Measurements from ENCODE around the gene SELENON.

Gene SELENON

GRCh38 chr1:25795946-25796810 lies 3.8 kb upstream of the SELENON start:
- DNase-seq (ENCODE audit: extremely low read depth, low read depth): no peak
- no peak for TF ChIP-seq CTCF (IDR thresholded peaks at IDR 0.05; ENCODE audit: low read depth, low read length)

- TF ChIP-seq CTCF (IDR thresholded peaks at IDR 0.05; ENCODE audit: low read depth, low read length): peak; percentile 92
- DNase-seq (ENCODE audit: extremely low read depth, low read depth): no peak
These were observed 3.1 kb upstream of the SELENON start for GRCh38 chr1:25796811-25797458.

GRCh38 chr1:25797939-25798338 lies 2.1 kb upstream of the SELENON start:
- DNase-seq (ENCODE audit: extremely low read depth, low read depth): no peak
- TF ChIP-seq CTCF (IDR thresholded peaks at IDR 0.05; ENCODE audit: low read depth, low read length): peak; percentile 52

GRCh38 chr1:25798666-25799351 lies 1.2 kb upstream of the SELENON start:
- no peak for DNase-seq (ENCODE audit: extremely low read depth, low read depth)
- no peak for TF ChIP-seq CTCF (IDR thresholded peaks at IDR 0.05; ENCODE audit: low read depth, low read length)

- no peak for DNase-seq (ENCODE audit: extremely low read depth, low read depth)
- TF ChIP-seq CTCF (IDR thresholded peaks at IDR 0.05; ENCODE audit: low read depth, low read length): no peak
These were observed 550 bp upstream of the SELENON start for GRCh38 chr1:25799352-25799934.

- TF ChIP-seq CTCF (IDR thresholded peaks at IDR 0.05; ENCODE audit: low read depth, low read length): no peak
- no peak for DNase-seq (ENCODE audit: extremely low read depth, low read depth)
These were observed 847 bp downstream of the SELENON start for GRCh38 chr1:25800703-25801377.
